Loucy (cell line): ENCODE data around the gene WEE1.

Source experiments
- H2AFZ ChIP-seq: fragments of 200-600 bp; sonication (generic); 2 replicates; pipeline ENCODE4 v1.6.0; 2016; ENCODE audit warnings: antibody characterized with exemption, mild to moderate bottlenecking, low read length, moderate library complexity
- H3F3A ChIP-seq: fragments of 200-600 bp; 2 replicates; pipeline ENCODE4 v1.6.0; 2016; ENCODE audit warnings: antibody characterized with exemption, low read depth, mild to moderate bottlenecking
- H3K27me3 ChIP-seq: fragments of 200-600 bp; sonication (generic); 2 replicates; pipeline ENCODE4 v1.6.1; 2014; ENCODE audit warnings: low read length, mild to moderate bottlenecking; ENCODE audit not compliant: insufficient read depth, poor library complexity, severe bottlenecking
- H3K36me3 ChIP-seq: fragments of 200-600 bp; sonication (generic); 2 replicates; pipeline ENCODE4 v1.6.1; 2016; ENCODE audit warnings: low read length; ENCODE audit not compliant: insufficient read depth
- H3K4me1 ChIP-seq: fragments of 200-600 bp; sonication (generic); 2 replicates; pipeline ENCODE4 v1.5.1; 2014; ENCODE audit warnings: low read length, mild to moderate bottlenecking; ENCODE audit not compliant: insufficient read depth, poor library complexity, severe bottlenecking
- H3K4me2 ChIP-seq: fragments of 200-600 bp; sonication (generic); 2 replicates; pipeline ENCODE4 v1.6.0; 2014; ENCODE audit warnings: antibody characterized with exemption, low read length, low read depth, mild to moderate bottlenecking; ENCODE audit not compliant: poor library complexity, severe bottlenecking
- H3K4me3 ChIP-seq: fragments of 200-600 bp; sonication (generic); 2 replicates; pipeline ENCODE4 v1.5.1; 2014; ENCODE audit warnings: low read length, mild to moderate bottlenecking, mixed read lengths; ENCODE audit not compliant: poor library complexity, severe bottlenecking
- H3K79me2 ChIP-seq: fragments of 200-600 bp; sonication (generic); 2 replicates; pipeline ENCODE4 v1.6.1; 2014; ENCODE audit warnings: low read length; ENCODE audit not compliant: insufficient read depth
- H3K9ac ChIP-seq: fragments of 200-600 bp; sonication (generic); 2 replicates; pipeline ENCODE4 v1.6.0; 2014; ENCODE audit warnings: mild to moderate bottlenecking, low read depth, low read length, moderate library complexity; ENCODE audit not compliant: poor library complexity, severe bottlenecking
- H3K9me2 ChIP-seq: fragments of 200-600 bp; sonication (generic); replicated peaks from 2 replicates; pipeline ENCODE4 v1.6.1; 2016; ENCODE audit warnings: low read depth, low read length, mixed read lengths
- H3K9me3 ChIP-seq: fragments of 200-600 bp; sonication (generic); 2 replicates; pipeline ENCODE4 v1.6.1; 2014; ENCODE audit warnings: mild to moderate bottlenecking, antibody characterized with exemption, low read length, low read depth; ENCODE audit not compliant: insufficient read depth
- H4K20me1 ChIP-seq: fragments of 200-600 bp; sonication (generic); 2 replicates; pipeline ENCODE4 v1.6.0; 2014; ENCODE audit warnings: antibody characterized with exemption, low read length, mild to moderate bottlenecking; ENCODE audit not compliant: insufficient read depth, poor library complexity, severe bottlenecking
- EZH2phosphoT487 ChIP-seq: fragments of 200-600 bp; IDR thresholded peaks from 2 replicates; pipeline ENCODE4 v1.6.1; 2018; ENCODE audit warnings: antibody characterized with exemption, mild to moderate bottlenecking, moderate library complexity, borderline replicate concordance
- TF ChIP-seq, protein P1 (sequence below): fragments of 200-600 bp; sonication (generic); conservative IDR thresholded peaks from 2 replicates; pipeline ENCODE4 v1.5.1; 2014; ENCODE audit warnings: mild to moderate bottlenecking, antibody characterized with exemption, low read length

Gene WEE1

DNA sequence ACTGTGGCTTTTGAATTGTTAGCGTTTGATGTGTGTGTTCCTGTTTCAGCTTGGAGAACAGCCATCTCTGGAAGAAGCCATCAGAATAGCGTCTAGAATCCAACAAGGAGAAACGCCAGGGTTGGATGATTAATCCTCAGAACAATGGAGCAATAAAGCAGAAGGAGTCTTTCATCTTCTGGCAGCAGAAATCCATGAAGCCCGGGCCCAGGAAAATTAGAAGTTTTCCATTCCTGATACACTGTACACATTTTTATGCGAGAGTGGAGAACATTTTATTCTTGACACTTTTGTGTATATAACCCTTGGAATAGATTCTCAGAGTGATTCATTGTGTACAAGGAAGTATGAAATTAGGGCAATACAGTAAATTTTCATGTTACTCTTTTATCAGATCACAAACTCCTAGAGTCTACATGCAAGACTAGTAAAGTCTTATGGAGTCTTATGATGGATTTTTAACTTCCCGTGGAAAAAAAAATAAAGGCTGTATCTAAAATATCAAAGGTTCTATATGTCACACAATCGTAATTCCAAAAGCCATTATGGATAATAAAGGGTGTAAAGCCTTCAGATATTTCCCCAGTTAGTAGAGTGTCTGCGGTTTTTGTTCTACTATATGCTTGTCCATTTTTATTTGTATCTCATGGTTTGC, 45.9 kb upstream of the WEE1 start:
- Histone ChIP-seq H3K9me2 (no peaks in the 10 kb centered on the region), H4K20me1 (no peaks in the 10 kb centered on the region), H3K79me2 (no peaks in the 10 kb centered on the region), H3K36me3 (peaks cover 17% of the 10 kb centered on the region; the same call in 1 of the 2 replicates), H3K4me1 (no peaks in the 10 kb centered on the region), H3F3A (no peaks in the 10 kb centered on the region), H3K9ac (no peak overlapping the region), H3K4me3 (no peak overlapping the region), H3K4me2 (no peak overlapping the region), H3K27me3 (no peaks in the 10 kb centered on the region), H3K9me3 (no peaks in the 10 kb centered on the region), H2AFZ (no peak overlapping the region)
- TF ChIP-seq EZH2phosphoT487: no peak
- TF ChIP-seq, protein P1, sequence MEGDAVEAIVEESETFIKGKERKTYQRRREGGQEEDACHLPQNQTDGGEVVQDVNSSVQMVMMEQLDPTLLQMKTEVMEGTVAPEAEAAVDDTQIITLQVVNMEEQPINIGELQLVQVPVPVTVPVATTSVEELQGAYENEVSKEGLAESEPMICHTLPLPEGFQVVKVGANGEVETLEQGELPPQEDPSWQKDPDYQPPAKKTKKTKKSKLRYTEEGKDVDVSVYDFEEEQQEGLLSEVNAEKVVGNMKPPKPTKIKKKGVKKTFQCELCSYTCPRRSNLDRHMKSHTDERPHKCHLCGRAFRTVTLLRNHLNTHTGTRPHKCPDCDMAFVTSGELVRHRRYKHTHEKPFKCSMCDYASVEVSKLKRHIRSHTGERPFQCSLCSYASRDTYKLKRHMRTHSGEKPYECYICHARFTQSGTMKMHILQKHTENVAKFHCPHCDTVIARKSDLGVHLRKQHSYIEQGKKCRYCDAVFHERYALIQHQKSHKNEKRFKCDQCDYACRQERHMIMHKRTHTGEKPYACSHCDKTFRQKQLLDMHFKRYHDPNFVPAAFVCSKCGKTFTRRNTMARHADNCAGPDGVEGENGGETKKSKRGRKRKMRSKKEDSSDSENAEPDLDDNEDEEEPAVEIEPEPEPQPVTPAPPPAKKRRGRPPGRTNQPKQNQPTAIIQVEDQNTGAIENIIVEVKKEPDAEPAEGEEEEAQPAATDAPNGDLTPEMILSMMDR: no peak

DNA sequence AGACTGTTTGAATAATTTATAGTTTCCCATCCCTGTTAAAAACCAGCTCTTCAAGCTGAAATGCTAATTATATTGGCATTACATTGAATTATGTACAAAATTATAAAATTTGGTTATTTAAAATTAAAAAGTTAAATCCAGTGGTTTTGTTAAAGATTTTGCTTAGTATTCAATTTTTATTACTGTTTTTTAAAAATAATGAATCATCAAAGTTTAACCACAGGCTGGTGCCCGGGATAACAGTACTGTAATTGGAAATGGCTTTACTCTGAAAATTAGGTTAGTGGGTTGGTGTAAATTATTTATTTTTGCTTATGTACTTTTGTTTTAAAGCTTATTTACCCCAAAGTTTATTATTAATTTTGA, 45.4 kb upstream of the WEE1 start:
- H3K9me2 ChIP-seq: no peaks in the 10 kb centered on the region
- no peak overlapping the region for H3K9ac ChIP-seq
- H3K27me3 ChIP-seq: no peaks in the 10 kb centered on the region
- H2AFZ ChIP-seq: no peak overlapping the region
- no peaks in the 10 kb centered on the region for H3K79me2 ChIP-seq
- no peaks in the 10 kb centered on the region for H3K4me1 ChIP-seq
- no peaks in the 10 kb centered on the region for H3K9me3 ChIP-seq
- H3F3A ChIP-seq: no peaks in the 10 kb centered on the region
- no peak overlapping the region for H3K4me2 ChIP-seq
- TF ChIP-seq, protein P1: no peak
- TF ChIP-seq EZH2phosphoT487: no peak
- H3K4me3 ChIP-seq: no peak overlapping the region
- no peaks in the 10 kb centered on the region for H4K20me1 ChIP-seq
- peaks cover 17% of the 10 kb centered on the region; the same call in 1 of the 2 replicates for H3K36me3 ChIP-seq

DNA sequence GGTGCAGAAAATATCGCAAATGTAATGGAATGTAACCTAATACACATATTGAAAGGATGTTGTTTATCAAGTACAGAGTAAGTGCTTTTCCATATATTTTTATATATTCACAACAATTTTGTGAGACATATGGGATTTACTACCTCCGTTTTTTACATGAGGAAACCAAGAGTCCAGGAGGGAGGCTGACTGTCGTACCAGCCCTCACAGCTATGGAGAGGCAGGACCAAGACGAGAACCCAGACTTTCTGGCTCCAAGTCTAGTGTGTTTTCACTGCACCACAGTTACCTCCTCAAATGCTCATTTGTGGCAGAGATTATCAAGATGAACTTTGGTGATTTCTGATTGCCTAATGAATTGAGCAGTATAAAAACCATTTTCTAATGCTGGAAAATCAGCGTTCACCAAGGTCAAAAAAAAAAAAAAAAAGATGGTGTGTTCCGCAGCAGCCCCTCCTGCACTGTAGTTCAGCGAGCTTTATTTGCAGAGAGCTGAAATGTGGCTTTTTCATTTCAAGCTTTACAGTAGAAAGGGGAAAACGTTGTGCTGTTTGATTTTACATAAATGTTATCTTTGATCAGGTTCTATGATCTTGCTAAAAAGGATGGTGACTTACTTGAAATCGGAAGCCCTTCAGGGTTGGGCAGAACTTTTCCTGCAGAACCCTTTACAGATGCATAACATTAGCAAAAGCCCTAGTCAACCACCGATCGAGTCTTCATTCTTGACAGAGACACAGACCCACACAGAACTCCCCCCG, 44.7 kb upstream of the WEE1 start:
- Histone ChIP-seq H3K79me2 (no peaks in the 10 kb centered on the region), H3F3A (no peaks in the 10 kb centered on the region), H3K4me2 (no peak overlapping the region), H3K4me3 (no peak overlapping the region), H3K27me3 (no peaks in the 10 kb centered on the region), H3K9me2 (no peaks in the 10 kb centered on the region), H4K20me1 (no peaks in the 10 kb centered on the region), H3K9ac (no peak overlapping the region), H3K4me1 (no peaks in the 10 kb centered on the region), H3K36me3 (peaks cover 17% of the 10 kb centered on the region; the same call in 1 of the 2 replicates), H3K9me3 (no peaks in the 10 kb centered on the region), H2AFZ (no peak overlapping the region)
- TF ChIP-seq EZH2phosphoT487: no peak
- TF ChIP-seq, protein P1: no peak
